Liver (tissue), 9 donors: Measurements from ENCODE around the gene ASB2. TPM values are rescaled to one million over a fixed set of nuclear protein-coding genes. Genes with fewer than 3 reads are reported as not detected.

ENCODE experiments used
- DNase-seq: peaks from one replicate; pipeline ENCODE4 v3.0.0-alpha.2; 2017; ENCODE audit warnings: low spot score
- H3K27ac ChIP-seq, 2 donors: one replicate each; pipeline ENCODE4 v1.7.0; 2013; ENCODE audit warnings: inconsistent platforms in 2 of 2, low read length in 2 of 2, control low read depth in 1 of 2, low read depth in 1 of 2, mild to moderate bottlenecking in 1 of 2
- H3K27me3 ChIP-seq, 4 donors: one replicate each; pipeline versions ENCODE4 v1.6.1 to v1.7.0; 2013; ENCODE audit warnings: low read length in 3 of 4, inconsistent platforms in 1 of 4, mild to moderate bottlenecking in 1 of 4, moderate library complexity in 1 of 4; ENCODE audit not compliant: control insufficient read depth in 4 of 4, insufficient read depth in 4 of 4
- H3K36me3 ChIP-seq, 4 donors: one replicate each; pipeline versions ENCODE4 v1.6.1 to v1.7.0; 2013; ENCODE audit warnings: low read length in 3 of 4, mild to moderate bottlenecking in 3 of 4, low read depth in 1 of 4, moderate library complexity in 1 of 4; ENCODE audit not compliant: control insufficient read depth in 4 of 4, insufficient read depth in 3 of 4
- H3K4me1 ChIP-seq, 4 donors: one replicate each; pipeline versions ENCODE4 v1.6.1 to v1.7.0; 2013; ENCODE audit warnings: low read length in 3 of 4, mild to moderate bottlenecking in 3 of 4, moderate library complexity in 1 of 4; ENCODE audit not compliant: control insufficient read depth in 4 of 4, insufficient read depth in 4 of 4
- H3K4me3 ChIP-seq, 3 donors: one replicate each; pipeline versions ENCODE4 v1.6.1 to v1.7.0; 2013; ENCODE audit warnings: low read length in 3 of 3, control low read depth in 1 of 3, low read depth in 1 of 3, mild to moderate bottlenecking in 1 of 3
- H3K9ac ChIP-seq, 2 donors: one replicate each; pipeline ENCODE4 v1.7.0; 2013; ENCODE audit warnings: low read length in 2 of 2, mild to moderate bottlenecking in 2 of 2, moderate library complexity in 2 of 2, control low read depth in 1 of 2, low read depth in 1 of 2
- H3K9me3 ChIP-seq, 4 donors: one replicate each; pipeline versions ENCODE4 v1.6.1 to v1.7.0; 2013; ENCODE audit warnings: low read length in 3 of 4; ENCODE audit not compliant: control insufficient read depth in 4 of 4
- FOXA1 ChIP-seq: IDR thresholded peaks from 2 replicates; pipeline ENCODE4 v1.6.1; 2016; ENCODE audit warnings: antibody characterized with exemption
- FOXA2 ChIP-seq: IDR thresholded peaks from 2 replicates; pipeline ENCODE4 v1.6.1; 2016; ENCODE audit warnings: antibody characterized with exemption
- GABPA ChIP-seq, 2 donors: IDR thresholded peaks in 1 of 2; conservative IDR thresholded peaks in 1 of 2; 2 replicates each; pipeline ENCODE4 v1.6.1; 2016; ENCODE audit warnings: antibody characterized with exemption in 2 of 2, mild to moderate bottlenecking in 1 of 2, moderate library complexity in 1 of 2
- HNF4A ChIP-seq, 2 donors: conservative IDR thresholded peaks; 2 replicates each; pipeline ENCODE4 v1.6.1; 2016; ENCODE audit warnings: antibody characterized with exemption in 2 of 2, mild to moderate bottlenecking in 2 of 2
- JUND ChIP-seq, 2 donors: IDR thresholded peaks; 2 replicates each; pipeline ENCODE4 v1.6.1; 2016; ENCODE audit warnings: antibody characterized with exemption in 2 of 2
- MAX ChIP-seq: IDR thresholded peaks from 2 replicates; pipeline ENCODE4 v1.6.1; 2016; ENCODE audit warnings: antibody characterized with exemption
- NR2F2 ChIP-seq: IDR thresholded peaks from 2 replicates; pipeline ENCODE4 v1.6.1; 2016; ENCODE audit warnings: antibody characterized with exemption
- RAD21 ChIP-seq, 2 donors: IDR thresholded peaks; 2 replicates each; pipeline ENCODE4 v1.6.1; 2016; ENCODE audit warnings: antibody characterized with exemption in 2 of 2, mild to moderate bottlenecking in 2 of 2
- REST ChIP-seq: IDR thresholded peaks from 2 replicates; pipeline ENCODE4 v1.6.1; 2016; ENCODE audit warnings: antibody characterized with exemption, mild to moderate bottlenecking
- RXRA ChIP-seq, 2 donors: IDR thresholded peaks; 2 replicates each; pipeline ENCODE4 v1.6.1; 2017 to 2018; ENCODE audit warnings: antibody characterized with exemption in 2 of 2, mild to moderate bottlenecking in 1 of 2
- SP1 ChIP-seq: IDR thresholded peaks from 2 replicates; pipeline ENCODE4 v1.6.1; 2018; ENCODE audit warnings: antibody characterized with exemption, mild to moderate bottlenecking
- TAF1 ChIP-seq: conservative IDR thresholded peaks from 2 replicates; pipeline ENCODE4 v1.6.1; 2016; ENCODE audit warnings: antibody characterized with exemption, mild to moderate bottlenecking
- YY1 ChIP-seq: IDR thresholded peaks from 2 replicates; pipeline ENCODE4 v1.6.1; 2016; ENCODE audit warnings: antibody characterized with exemption, mild to moderate bottlenecking
- ZBTB33 ChIP-seq: IDR thresholded peaks from 2 replicates; pipeline ENCODE4 v1.6.1; 2016; ENCODE audit warnings: antibody characterized with exemption
- WGBS: extraction: QIAGEN DNeasy Blood & Tissue Kit; methylation state at CpG from one replicate; pipeline ENCODE4 v1.1.7; 2013; 5-methylcytosine and 5-hydroxymethylcytosine counted together
- polyA plus RNA-seq, 2 donors: library from polyadenylated mRNA; stranded (reverse) in 1 of 2; unstranded in 1 of 2; fragments of 200-250 nt in 1 of 2; fragments of >200 nt in 1 of 2; fragmentation: Nextera tagmentation in 1 of 2; extraction: Ambion mirVana in 1 of 2; gene quantifications; one replicate each; pipeline versions ENCODE4 v1.2.1 to v1.2.3, GENCODE V29; 2013 to 2015
- total RNA-seq, 2 donors: library from RNA; depleted of rRNA; stranded (reverse); fragments of >200 nt; gene quantifications; one replicate each; pipeline ENCODE4 v1.2.3, GENCODE V29; 2014
- TF ChIP-seq, protein P1 (sequence below): fragments of 150-350 bp; IDR thresholded peaks from 2 replicates; pipeline ENCODE4 v1.5.1; 2017; ENCODE audit warnings: improper control_type of control experiment, low read depth, low read length; ENCODE audit not compliant: missing input control
- donor health status: healthy.
- donor health status: healthy.
- donor health status: healthy.
- donor health status: healthy.
- donor health status: healthy.

ASB2 gene
- total and polyA plus RNA-seq, 4 donors = 0.18 to 0.56 (median 0.38) TPM

GRCh38 chr14:93930989-93931307 is 45.4 kb downstream of the ASB2 start:
- 84% methylated on average over 4 of the region's 4 CpGs for WGBS
- Histone ChIP-seq H3K27ac (no peak overlapping the region), H3K36me3 (no peaks in the 10 kb centered on the region), H3K4me3 (no peak overlapping the region), H3K9ac (no peak overlapping the region), H3K4me1 (no peaks in the 10 kb centered on the region), H3K27me3 (no peaks in the 10 kb centered on the region), H3K9me3 (no peaks in the 10 kb centered on the region)
- TF ChIP-seq FOXA2 (no peak), REST (no peak), FOXA1 (no peak), GABPA (IDR thresholded peaks at IDR 0.05 in 1 of 2, conservative IDR thresholded peaks at IDR 0.05 in 1 of 2) (no peak), HNF4A (conservative IDR thresholded peaks at IDR 0.05) (no peak), RXRA (IDR thresholded peaks at IDR 0.05) (no peak), JUND (IDR thresholded peaks at IDR 0.05) (no peak)
- DNase-seq = no peak

DNA sequence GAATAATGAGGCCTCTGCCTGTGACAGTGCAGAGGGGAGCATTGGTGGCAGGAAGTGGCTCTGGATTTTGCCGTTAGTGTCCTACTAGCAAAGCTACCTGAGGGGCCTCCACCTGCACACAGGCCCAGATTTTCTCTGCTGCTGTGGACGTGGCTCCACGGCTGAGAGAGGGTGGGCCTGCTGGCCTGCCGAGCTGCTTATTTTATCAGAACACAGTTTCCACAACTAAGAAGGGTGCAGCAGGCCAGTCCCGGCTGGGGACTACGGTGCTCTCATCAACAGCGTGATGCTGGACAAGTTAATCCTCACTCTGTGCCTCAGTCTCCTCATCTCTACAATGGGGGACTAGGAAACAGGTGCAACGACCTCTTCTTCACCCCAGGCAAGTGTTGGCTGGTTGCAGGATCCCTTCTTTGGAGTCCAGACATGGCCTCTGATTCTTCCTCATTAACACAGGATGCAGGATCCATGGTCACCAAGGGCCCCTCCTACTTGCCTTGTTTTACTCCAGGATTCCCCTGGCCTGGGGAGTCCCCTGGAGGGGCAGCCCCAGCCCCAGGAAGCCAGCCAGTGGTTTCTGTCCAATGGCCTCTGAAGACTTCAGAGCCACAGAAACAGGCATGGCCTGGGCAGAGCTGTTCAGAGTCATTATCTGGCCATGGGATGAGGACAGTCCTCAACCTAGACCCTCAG is 45.9 kb downstream of the ASB2 start:
- no peaks in the 10 kb centered on the region for H3K36me3 ChIP-seq
- H3K4me1 ChIP-seq = no peaks in the 10 kb centered on the region
- no peak overlapping the region for H3K9ac ChIP-seq
- H3K27ac ChIP-seq = no peak overlapping the region
- no peaks in the 10 kb centered on the region for H3K9me3 ChIP-seq
- 86% methylated on average over 8 of the region's 8 CpGs for WGBS
- H3K27me3 ChIP-seq = no peaks in the 10 kb centered on the region
- no peak overlapping the region for H3K4me3 ChIP-seq
- DNase-seq = no peak
- no peak for TF ChIP-seq SP1
- TF ChIP-seq, protein P1, sequence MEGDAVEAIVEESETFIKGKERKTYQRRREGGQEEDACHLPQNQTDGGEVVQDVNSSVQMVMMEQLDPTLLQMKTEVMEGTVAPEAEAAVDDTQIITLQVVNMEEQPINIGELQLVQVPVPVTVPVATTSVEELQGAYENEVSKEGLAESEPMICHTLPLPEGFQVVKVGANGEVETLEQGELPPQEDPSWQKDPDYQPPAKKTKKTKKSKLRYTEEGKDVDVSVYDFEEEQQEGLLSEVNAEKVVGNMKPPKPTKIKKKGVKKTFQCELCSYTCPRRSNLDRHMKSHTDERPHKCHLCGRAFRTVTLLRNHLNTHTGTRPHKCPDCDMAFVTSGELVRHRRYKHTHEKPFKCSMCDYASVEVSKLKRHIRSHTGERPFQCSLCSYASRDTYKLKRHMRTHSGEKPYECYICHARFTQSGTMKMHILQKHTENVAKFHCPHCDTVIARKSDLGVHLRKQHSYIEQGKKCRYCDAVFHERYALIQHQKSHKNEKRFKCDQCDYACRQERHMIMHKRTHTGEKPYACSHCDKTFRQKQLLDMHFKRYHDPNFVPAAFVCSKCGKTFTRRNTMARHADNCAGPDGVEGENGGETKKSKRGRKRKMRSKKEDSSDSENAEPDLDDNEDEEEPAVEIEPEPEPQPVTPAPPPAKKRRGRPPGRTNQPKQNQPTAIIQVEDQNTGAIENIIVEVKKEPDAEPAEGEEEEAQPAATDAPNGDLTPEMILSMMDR = no peak
- no peak for TF ChIP-seq HNF4A (conservative IDR thresholded peaks at IDR 0.05)

DNA sequence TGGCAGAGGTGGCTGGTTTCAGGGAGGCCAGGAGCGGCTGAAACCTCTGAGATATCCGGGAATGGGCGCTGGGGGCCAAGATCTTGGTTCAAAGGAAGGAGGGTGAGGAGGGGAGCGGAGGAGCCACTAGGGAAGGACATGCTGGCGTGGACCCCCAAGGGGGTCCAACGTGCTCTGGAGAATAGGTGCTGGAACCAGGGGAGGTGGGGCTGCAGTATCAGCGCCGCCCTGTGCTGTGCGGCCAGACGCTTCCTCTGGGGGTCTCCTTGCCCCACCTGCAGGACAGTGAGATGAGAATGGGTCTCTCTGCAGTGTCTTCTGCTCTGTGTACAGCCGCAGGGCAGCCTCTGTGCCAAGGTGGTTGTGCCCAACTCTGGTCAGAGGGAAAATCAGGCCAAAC is 46.7 kb downstream of the ASB2 start:
- no peak for DNase-seq
- TF ChIP-seq JUND (IDR thresholded peaks at IDR 0.05) = no peak
- no peak for TF ChIP-seq GABPA (IDR thresholded peaks at IDR 0.05 in 1 of 2, conservative IDR thresholded peaks at IDR 0.05 in 1 of 2)
- TF ChIP-seq NR2F2 = no peak
- TF ChIP-seq YY1 = no peak
- TF ChIP-seq MAX = no peak
- no peak for TF ChIP-seq FOXA1
- TF ChIP-seq SP1 = no peak
- no peak for TF ChIP-seq REST
- no peak for TF ChIP-seq ZBTB33
- TF ChIP-seq TAF1 = no peak
- TF ChIP-seq RAD21 (IDR thresholded peaks at IDR 0.05) = no peak
- H3K27me3 ChIP-seq = no peaks in the 10 kb centered on the region
- no peak overlapping the region for H3K4me3 ChIP-seq
- no peak overlapping the region for H3K27ac ChIP-seq
- H3K36me3 ChIP-seq = no peaks in the 10 kb centered on the region
- no peaks in the 10 kb centered on the region for H3K4me1 ChIP-seq
- H3K9ac ChIP-seq = no peak overlapping the region
- H3K9me3 ChIP-seq = no peaks in the 10 kb centered on the region
- WGBS = 84% methylated on average over 11 of the region's 11 CpGs
